Kidney (tissue), 14 donors: Measurements from ENCODE around the gene NF1. TPM values are rescaled to one million over a fixed set of nuclear protein-coding genes. Genes with fewer than 3 reads are reported as not detected.

Experiments
- DNase-seq, 5 donors: peaks; one replicate each; pipeline ENCODE4 v3.0.0-alpha.2; 2013 to 2020
- FAIRE-seq: peaks from 2 replicates; lab custom pipeline; 2012; peaks lifted over from hg19 to GRCh38; lab: Jason Lieb, UNC
- H3K27ac ChIP-seq, 2 donors: one replicate each; pipeline ENCODE4 v1.7.0; 2013; ENCODE audit warnings: low read depth in 2 of 2, low read length in 2 of 2, inconsistent platforms in 1 of 2
- H3K27me3 ChIP-seq: one replicate; pipeline ENCODE4 v1.7.1; 2013; ENCODE audit warnings: low read length, inconsistent platforms; ENCODE audit not compliant: control insufficient read depth, insufficient read depth
- H3K36me3 ChIP-seq, 3 donors: one replicate each; pipeline versions ENCODE4 v1.7.0 to v1.7.1; 2013; ENCODE audit warnings: low read length in 3 of 3, control low read depth in 1 of 3, inconsistent platforms in 1 of 3; ENCODE audit not compliant: insufficient read depth in 3 of 3, control insufficient read depth in 2 of 3
- H3K4me1 ChIP-seq, 3 donors: one replicate each; pipeline versions ENCODE4 v1.7.0 to v1.7.1; 2013; ENCODE audit warnings: low read length in 3 of 3, inconsistent platforms in 1 of 3, low read depth in 1 of 3; ENCODE audit not compliant: control insufficient read depth in 2 of 3, insufficient read depth in 2 of 3
- H3K4me3 ChIP-seq, 3 donors: one replicate each; pipeline versions ENCODE4 v1.7.0 to v1.8.1; 2013; ENCODE audit warnings: low read length in 3 of 3, control low read depth in 1 of 3, inconsistent platforms in 1 of 3
- H3K9ac ChIP-seq, 3 donors: one replicate each; pipeline versions ENCODE4 v1.7.0 to v1.7.1; 2013; ENCODE audit warnings: low read length in 3 of 3, control low read depth in 1 of 3, inconsistent platforms in 1 of 3
- H3K9me3 ChIP-seq, 3 donors: one replicate each; pipeline versions ENCODE4 v1.7.0 to v1.7.1; 2013; ENCODE audit warnings: low read length in 3 of 3, control low read depth in 1 of 3, inconsistent platforms in 1 of 3; ENCODE audit not compliant: control insufficient read depth in 2 of 3, insufficient read depth in 1 of 3
- CTCF ChIP-seq: IDR thresholded peaks from 3 replicates; pipeline ENCODE4 v1.5.1; 2012; ENCODE audit warnings: mild to moderate bottlenecking, moderate library complexity, borderline replicate concordance; ENCODE audit not compliant: insufficient read depth; ENCODE audit errors: extremely low read depth
- intact Hi-C: fragments of 100-400 bp; cut with DNase I; formaldehyde crosslinking; loops from one replicate; pipeline ENCODE4 v1.11.1; 2022
- polyA plus RNA-seq: library from polyadenylated mRNA; stranded (reverse); fragments of 350-450 nt; fragmentation: Illumina TruSeq; extraction: RNeasy Lipid Tissue Mini Kit (QIAGEN cat#74804); gene quantifications from one replicate; pipeline ENCODE4 v1.2.3, GENCODE V29; 2014; ENCODE audit warnings: low read depth, low replicate concordance; ENCODE audit not compliant: insufficient read depth
- total RNA-seq: library from RNA; stranded (reverse); fragmentation: NEBNext Ultra II Directional; extraction: Animal tissue kit (Norgen Biotek cat#: 25700); gene quantifications from one replicate; pipeline ENCODE4 v1.2.1, GENCODE V29; 2021
- donor health status: control.
- donor health status: control.
- donor health status: control.
- donor health status: control.
- donor health status: control.
- donor health status: DM: yes; HTN: yes; CAD: no.
- donor health status: Normal renal cell carcinoma (clear cell type).

Gene NF1
- total and polyA plus RNA-seq, 2 donors from 2014 or later, result 7.8 to 61.3 TPM

- intact Hi-C loops, result no loop called here
- Histone ChIP-seq H3K4me1 (peaks cover 0 to 7% (median 5%) of the 10 kb centered on the region in 3 donors), H3K27me3 (no peaks in the 10 kb centered on the region), H3K9me3 (no peaks in the 10 kb centered on the region), H3K27ac (no peak overlapping the region), H3K36me3 (peaks cover 0 to 8% (median 4%) of the 10 kb centered on the region in 3 donors), H3K4me3 (no peak overlapping the region), H3K9ac (no peak overlapping the region)
- no peak for FAIRE-seq
- TF ChIP-seq CTCF, result peak; percentile 1
- DNase-seq, result no peak
Observed at GRCh38 chr17:31266042-31266441, 171.3 kb downstream of the NF1 start.

GRCh38 chr17:31269036-31269577 is 174.3 kb downstream of the NF1 start:
- Histone ChIP-seq H3K27ac (peak overlapping the region in 1 of 2 donors; percentile 17), H3K9ac (no peak overlapping the region), H3K4me3 (no peak overlapping the region), H3K27me3 (no peaks in the 10 kb centered on the region), H3K4me1 (peaks cover 0 to 7% (median 5%) of the 10 kb centered on the region in 3 donors), H3K36me3 (peaks cover 0 to 6% (median 4%) of the 10 kb centered on the region in 3 donors), H3K9me3 (no peaks in the 10 kb centered on the region)
- no peak for FAIRE-seq
- TF ChIP-seq CTCF, result no peak
- no peak for DNase-seq
- intact Hi-C loops, result no loop called here

GRCh38 chr17:31269578-31269983 is 174.8 kb downstream of the NF1 start:
- H3K27me3 ChIP-seq, result no peaks in the 10 kb centered on the region
- intact Hi-C loops, result no loop called here
- no peak overlapping the region for H3K4me3 ChIP-seq
- peaks cover 0 to 7% (median 5%) of the 10 kb centered on the region in 3 donors for H3K4me1 ChIP-seq
- H3K9me3 ChIP-seq, result no peaks in the 10 kb centered on the region
- no peak for FAIRE-seq
- no peak overlapping the region for H3K9ac ChIP-seq
- peak overlapping the region in 1 of 2 donors; percentile 17 for H3K27ac ChIP-seq
- peak in 3 of 5 donors; percentile 14 to 53 (median 19) for DNase-seq
- peaks cover 0 to 7% (median 4%) of the 10 kb centered on the region in 3 donors for H3K36me3 ChIP-seq
- TF ChIP-seq CTCF, result no peak
